Measurements from ENCODE around the gene ZKSCAN3.
"Not testable (repeated sequence)": the region's sequence is repeated elsewhere in the genome, so short reads cannot be mapped to it uniquely, and the experiment has no call there.

The ZKSCAN3 gene

DNA sequence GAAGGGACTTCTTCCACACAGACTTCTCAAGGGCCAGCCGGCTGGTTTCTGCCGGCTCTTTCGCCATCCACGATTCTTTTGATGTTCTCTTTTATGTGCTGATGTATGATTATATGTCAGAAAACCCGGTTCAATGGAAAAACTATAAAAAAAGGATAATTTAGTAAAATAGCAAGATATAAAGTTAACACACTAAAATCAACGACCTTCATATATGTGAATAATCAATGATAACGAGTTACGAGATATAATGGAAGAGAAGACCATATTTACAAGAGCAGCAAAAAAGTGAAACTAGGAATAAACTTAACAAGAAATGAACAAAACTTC is 50.3 kb downstream of the ZKSCAN3 start:
- peak overlapping the region; percentile 69 for H3K4me3 ChIP-seq (ENCODE audit: control insufficient read depth, low read depth, low read length)
- TF ChIP-seq CTCF (IDR thresholded peaks at IDR 0.05; ENCODE audit: control insufficient read depth, insufficient read depth, low read depth, low read length, missing control alignments), result no peak
- no peak for DNase-seq (ENCODE audit: low read depth)

DNA sequence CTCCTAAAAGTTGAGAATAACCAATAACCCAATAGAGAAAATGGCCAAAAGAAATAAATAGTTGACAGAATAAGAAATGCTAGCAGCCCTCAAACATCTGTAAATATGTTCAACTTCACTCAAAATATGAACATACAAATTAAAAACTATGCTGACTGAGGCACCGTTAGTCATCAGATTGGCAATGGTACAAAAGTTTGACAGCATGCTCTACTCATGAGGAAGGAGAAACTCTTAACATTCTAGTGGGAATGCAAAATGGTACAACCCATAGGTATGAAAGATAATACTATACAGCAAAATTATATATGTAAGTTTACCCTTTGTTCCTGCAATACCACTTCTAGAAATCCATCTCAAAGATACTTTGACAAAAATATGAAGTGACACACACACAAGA is 51.4 kb downstream of the ZKSCAN3 start:
- no peak for TF ChIP-seq CTCF (IDR thresholded peaks at IDR 0.05; ENCODE audit: control insufficient read depth, insufficient read depth, low read depth, low read length, missing control alignments)
- no peak overlapping the region for H3K4me3 ChIP-seq (ENCODE audit: control insufficient read depth, low read depth, low read length)
- no peak for DNase-seq (ENCODE audit: low read depth)

DNA sequence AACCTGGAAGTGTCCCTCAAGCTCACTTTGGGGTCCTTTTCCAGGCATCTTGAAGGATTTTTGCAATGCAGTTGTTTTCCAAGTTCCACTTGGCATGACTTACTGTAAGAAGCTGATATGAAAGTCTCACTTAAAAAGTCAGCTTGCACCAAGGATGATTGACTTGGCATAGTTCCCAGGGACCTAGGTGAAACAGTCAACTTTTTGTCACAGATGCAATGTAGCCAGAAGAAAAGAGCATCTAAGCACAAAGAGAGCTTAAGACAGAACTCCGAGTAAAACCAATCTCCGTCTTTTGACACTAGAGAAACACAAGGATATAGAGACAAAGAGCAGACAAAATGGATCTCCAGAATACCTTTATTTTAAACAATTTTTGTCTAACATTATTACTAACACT is 52.5 kb downstream of the ZKSCAN3 start:
- no peak overlapping the region for H3K4me3 ChIP-seq (ENCODE audit: control insufficient read depth, low read depth, low read length)
- no peak for DNase-seq (ENCODE audit: low read depth)
- TF ChIP-seq CTCF (IDR thresholded peaks at IDR 0.05; ENCODE audit: control insufficient read depth, insufficient read depth, low read depth, low read length, missing control alignments), result no peak

GRCh38 chr6:28403923-28404322 is 54.2 kb downstream of the ZKSCAN3 start:
- not testable (repeated sequence) for H3K4me3 ChIP-seq (ENCODE audit: control insufficient read depth, low read depth, low read length); DNase-seq (ENCODE audit: low read depth)

DNA sequence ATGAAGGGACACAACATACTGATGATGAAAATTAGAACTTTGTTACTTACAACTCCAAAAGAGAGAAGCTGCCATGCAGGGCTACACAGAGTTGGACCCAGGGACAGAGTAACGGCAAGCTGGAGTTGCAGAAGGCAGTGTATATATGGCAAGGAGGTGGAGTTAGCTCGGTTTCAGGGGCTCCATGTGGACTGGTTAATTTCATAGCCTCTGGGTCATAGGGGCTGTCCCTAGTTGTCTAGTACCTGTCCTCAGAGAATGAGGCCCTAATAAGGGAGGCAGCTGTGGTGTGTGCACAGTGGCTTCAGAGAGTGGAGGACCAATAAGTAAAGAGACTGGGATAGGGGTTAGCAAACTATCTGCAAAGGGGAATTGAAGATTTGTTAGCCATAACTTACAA is 57.7 kb downstream of the ZKSCAN3 start:
- DNase-seq (ENCODE audit: low read depth), result no peak
- TF ChIP-seq CTCF (IDR thresholded peaks at IDR 0.05; ENCODE audit: control insufficient read depth, insufficient read depth, low read depth, low read length, missing control alignments), result no peak

DNA sequence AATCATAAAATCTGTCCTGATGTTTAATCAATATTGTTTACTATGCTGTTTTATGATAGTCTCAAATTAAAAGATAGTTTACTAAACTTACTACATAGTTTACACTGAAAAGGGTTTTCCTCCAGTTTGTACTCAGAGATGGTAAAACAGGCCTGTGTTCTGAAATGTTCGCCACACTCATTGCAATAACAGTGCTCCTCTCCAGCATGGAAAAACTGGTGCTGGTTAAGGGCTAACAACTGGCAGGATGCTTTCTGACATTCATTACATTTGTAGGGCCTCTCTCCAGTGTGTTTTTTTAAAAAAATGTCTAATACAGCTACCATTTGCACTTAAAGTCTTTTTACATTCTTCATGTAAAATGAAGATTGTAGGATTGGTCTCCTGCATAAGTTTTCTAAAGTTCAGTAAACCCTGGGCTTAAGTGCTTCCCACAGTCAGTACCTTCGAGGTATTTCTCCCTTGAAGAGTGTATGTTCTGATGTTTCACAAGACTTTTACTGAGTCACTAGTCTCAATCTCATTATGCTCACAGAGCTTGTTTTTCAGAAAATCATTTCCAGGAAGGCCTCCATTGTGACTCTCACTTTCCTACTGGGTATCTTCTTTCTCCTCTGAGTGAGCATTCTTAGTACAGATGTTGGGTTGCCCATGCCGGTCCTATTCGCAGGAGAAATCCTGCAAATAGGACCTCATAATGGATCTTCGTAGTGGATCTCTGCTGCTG is 58.5 kb downstream of the ZKSCAN3 start:
- H3K4me3 ChIP-seq (ENCODE audit: control insufficient read depth, low read depth, low read length), result no peak overlapping the region
- DNase-seq (ENCODE audit: low read depth), result no peak
- TF ChIP-seq CTCF (IDR thresholded peaks at IDR 0.05; ENCODE audit: control insufficient read depth, insufficient read depth, low read depth, low read length, missing control alignments), result no peak

More for the DNA sequence above, 57.7 kb downstream of the ZKSCAN3 start:
- H3K4me3 ChIP-seq (ENCODE audit: control insufficient read depth, low read depth, low read length), result no peak overlapping the region

- no peak for TF ChIP-seq CTCF (IDR thresholded peaks at IDR 0.05; ENCODE audit: control insufficient read depth, insufficient read depth, low read depth, low read length, missing control alignments)
- DNase-seq (ENCODE audit: low read depth), result no peak
- H3K4me3 ChIP-seq (ENCODE audit: control insufficient read depth, low read depth, low read length), result no peak overlapping the region
Observed at GRCh38 chr6:28410767-28411166, 61.0 kb downstream of the ZKSCAN3 start.

Data from AG09309 (cell line).